HTR-8/SVneo (cell line): ENCODE results near the gene SLC4A5.
"Not testable (repeated sequence)": the region's sequence is repeated elsewhere in the genome, so short reads cannot be mapped to it uniquely, and the experiment has no call there.

ENCODE experiments used
- DNase-seq: peaks from one replicate; pipeline ENCODE4 v3.0.0; 2011; ENCODE audit warnings: low spot score, mixed read lengths; ENCODE audit not compliant: insufficient read length
- FAIRE-seq: peaks from 2 replicates; lab custom pipeline; 2011; peaks lifted over from hg19 to GRCh38; lab: Jason Lieb, UNC

Gene SLC4A5

GRCh38 chr2:74246496-74247195 lies 96.6 kb downstream of the SLC4A5 start:
- FAIRE-seq (no peak), DNase-seq (no peak)

GRCh38 chr2:74244286-74244685 lies 98.9 kb downstream of the SLC4A5 start:
- no peak for DNase-seq
- FAIRE-seq, result no peak

- no peak for FAIRE-seq
- no peak for DNase-seq
Observed at GRCh38 chr2:74242354-74243071, 100.7 kb downstream of the SLC4A5 start.

GRCh38 chr2:74239346-74239745 lies 103.9 kb downstream of the SLC4A5 start:
- DNase-seq, result no peak
- no peak for FAIRE-seq

GRCh38 chr2:74238879-74239278 lies 104.3 kb downstream of the SLC4A5 start:
- no peak for DNase-seq
- no peak for FAIRE-seq

- no peak for FAIRE-seq
Observed at GRCh38 chr2:74235041-74235440, 108.2 kb downstream of the SLC4A5 start.

GRCh38 chr2:74233648-74234047 lies 109.6 kb downstream of the SLC4A5 start:
- no peak for FAIRE-seq

More at GRCh38 chr2:74235041-74235440, 108.2 kb downstream of the SLC4A5 start:
- no peak for DNase-seq

GRCh38 chr2:74232426-74232825 lies 110.8 kb downstream of the SLC4A5 start:
- no peak for FAIRE-seq

More at GRCh38 chr2:74233648-74234047, 109.6 kb downstream of the SLC4A5 start:
- no peak for DNase-seq

GRCh38 chr2:74229865-74230264 lies 113.4 kb downstream of the SLC4A5 start:
- not testable (repeated sequence) for FAIRE-seq, DNase-seq

More at GRCh38 chr2:74232426-74232825, 110.8 kb downstream of the SLC4A5 start:
- no peak for DNase-seq

GRCh38 chr2:74228772-74229171 lies 114.4 kb downstream of the SLC4A5 start:
- no peak for FAIRE-seq

GRCh38 chr2:74227646-74228045 lies 115.6 kb downstream of the SLC4A5 start:
- no peak for DNase-seq
- no peak for FAIRE-seq

More at GRCh38 chr2:74228772-74229171, 114.4 kb downstream of the SLC4A5 start:
- DNase-seq, result no peak

- no peak for DNase-seq
- no peak for FAIRE-seq
Observed at GRCh38 chr2:74226648-74227213, 116.5 kb downstream of the SLC4A5 start.

GRCh38 chr2:74225698-74226459 lies 117.3 kb downstream of the SLC4A5 start:
- DNase-seq (no peak), FAIRE-seq (no peak)

- DNase-seq (no peak), FAIRE-seq (no peak)
Observed at GRCh38 chr2:74223941-74224770, 119.1 kb downstream of the SLC4A5 start.

- DNase-seq (no peak), FAIRE-seq (no peak)
Observed at GRCh38 chr2:74222300-74222650, 120.9 kb downstream of the SLC4A5 start.

GRCh38 chr2:74221604-74222299 lies 121.5 kb downstream of the SLC4A5 start:
- no peak for FAIRE-seq
- no peak for DNase-seq

GRCh38 chr2:74221091-74221490 lies 122.1 kb downstream of the SLC4A5 start:
- FAIRE-seq (no peak), DNase-seq (no peak)

GRCh38 chr2:74219846-74220486 lies 123.2 kb downstream of the SLC4A5 start:
- DNase-seq (no peak), FAIRE-seq (no peak)

GRCh38 chr2:74216642-74217041 lies 126.6 kb downstream of the SLC4A5 start:
- no peak for FAIRE-seq

More at GRCh38 chr2:74216642-74217041, 126.6 kb downstream of the SLC4A5 start:
- no peak for DNase-seq
